Islet precursor cell (in vitro differentiated cells): ENCODE data around the gene ZDHHC21.
A peak's percentile ranks its signal among the peaks of the same experiment; 100 is the strongest.

Source experiments
- DNase-seq: peaks from one replicate; pipeline ENCODE4 v3.0.0-alpha.2; 2018

Gene ZDHHC21

GRCh38 chr9:14597171-14597799 lies 95.9 kb downstream of the ZDHHC21 start:
- no peak for DNase-seq

- no peak for DNase-seq
These were observed 99.8 kb downstream of the ZDHHC21 start for GRCh38 chr9:14593406-14593805.

GRCh38 chr9:14591411-14591810 lies 101.8 kb downstream of the ZDHHC21 start:
- DNase-seq: no peak

GRCh38 chr9:14585730-14586473 lies 107.3 kb downstream of the ZDHHC21 start:
- no peak for DNase-seq

GRCh38 chr9:14584571-14584970 lies 108.7 kb downstream of the ZDHHC21 start:
- DNase-seq: no peak

- DNase-seq: no peak
These were observed 115.2 kb downstream of the ZDHHC21 start for GRCh38 chr9:14578030-14578429.

GRCh38 chr9:14574173-14574572 lies 119.1 kb downstream of the ZDHHC21 start:
- no peak for DNase-seq

GRCh38 chr9:14573319-14573718 lies 119.9 kb downstream of the ZDHHC21 start:
- no peak for DNase-seq

- DNase-seq: no peak
These were observed 127.7 kb downstream of the ZDHHC21 start for GRCh38 chr9:14565352-14566016.

- peak; percentile 70 for DNase-seq
These were observed 129.2 kb downstream of the ZDHHC21 start for GRCh38 chr9:14563902-14564624.

GRCh38 chr9:14561929-14562405 lies 131.3 kb downstream of the ZDHHC21 start:
- DNase-seq: peak; percentile 96
